Fibroblast of the conjunctiva (primary cell): Measurements from ENCODE around the gene LRIF1.
"Not testable (repeated sequence)": the region's sequence is repeated elsewhere in the genome, so short reads cannot be mapped to it uniquely, and the experiment has no call there.

Experiments used
- DNase-seq: peaks from one replicate; pipeline ENCODE4 v3.0.0-alpha.2; 2010; ENCODE audit warnings: low read depth

The LRIF1 gene

GRCh38 chr1:110963691-110964454 is at the start of gene LRIF1:
TSS of gene LRIF1 (minus strand) at chr1:110963922. CDS start at chr1:110963688, 234 bp downstream.
- peak; percentile 100 for DNase-seq

- DNase-seq: no peak
These were observed 44.3 kb upstream of the LRIF1 start for GRCh38 chr1:111008031-111008430.

DNA sequence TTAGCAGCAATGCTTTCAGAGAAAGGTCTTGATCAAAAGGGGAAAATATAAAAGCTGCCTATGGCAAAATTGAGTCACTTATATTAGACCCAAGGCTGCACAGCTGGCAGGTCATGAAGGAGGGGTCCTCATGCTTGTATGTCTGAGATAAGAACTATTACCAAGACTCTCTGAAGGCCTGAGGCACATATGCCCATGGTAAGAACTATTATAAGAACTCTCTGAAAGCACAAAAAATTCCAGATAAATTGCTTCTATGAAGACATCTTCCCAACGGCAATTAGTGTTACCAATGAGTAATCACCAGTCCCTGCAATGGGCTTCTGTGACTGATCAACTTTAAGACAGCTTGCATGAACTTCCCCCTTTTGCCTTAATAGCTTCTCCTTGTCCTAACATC is 42.8 kb upstream of the LRIF1 start:
- DNase-seq: no peak

DNA sequence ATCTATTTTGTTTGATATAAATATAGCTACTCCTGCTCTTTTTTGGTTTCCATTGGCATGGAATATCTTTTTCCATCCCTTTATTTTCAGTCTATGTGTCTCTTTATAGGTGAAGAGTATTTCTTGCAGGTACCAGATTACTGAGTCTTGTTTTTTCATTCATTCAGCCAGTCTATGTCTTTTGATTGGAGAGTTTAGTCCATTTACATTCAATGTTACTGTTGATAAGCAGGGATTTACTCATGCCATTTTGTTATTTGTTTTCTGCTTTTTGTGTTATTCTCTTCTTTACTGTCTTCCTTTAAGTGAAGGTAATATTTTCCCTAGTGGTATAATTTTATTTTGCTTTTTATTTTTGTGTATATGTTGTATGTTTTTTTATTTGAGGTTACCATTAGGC is 35.9 kb upstream of the LRIF1 start:
- DNase-seq: not testable (repeated sequence)

GRCh38 chr1:110992329-110992728 is 28.6 kb upstream of the LRIF1 start:
- DNase-seq: not testable (repeated sequence)

- not testable (repeated sequence) for DNase-seq
These were observed 27.6 kb upstream of the LRIF1 start for GRCh38 chr1:110991295-110991694.

DNA sequence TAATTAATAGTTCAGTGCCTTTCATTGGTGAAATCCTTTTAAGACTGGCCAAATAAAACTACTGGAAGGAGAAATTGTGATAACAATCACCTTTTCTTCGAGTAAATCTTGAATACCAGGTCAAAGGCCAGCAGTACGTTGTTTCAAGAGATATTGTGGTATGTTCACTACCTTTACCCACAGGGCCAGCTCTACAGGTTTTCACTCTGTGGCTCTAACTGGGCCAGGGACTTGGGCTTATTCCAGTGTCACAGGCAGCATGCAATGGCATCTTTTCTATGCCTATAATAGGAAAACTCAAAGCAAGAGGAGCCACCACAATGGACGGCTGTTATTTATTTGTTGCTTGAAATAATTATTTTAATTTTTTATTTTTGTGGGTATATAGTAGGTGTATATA is 26.8 kb upstream of the LRIF1 start:
- no peak for DNase-seq

- DNase-seq: no peak
These were observed 22.7 kb upstream of the LRIF1 start for GRCh38 chr1:110986407-110986891.

- DNase-seq: no peak
These were observed 18.6 kb upstream of the LRIF1 start for GRCh38 chr1:110982320-110982719.

GRCh38 chr1:110979154-110979553 is 15.4 kb upstream of the LRIF1 start:
- no peak for DNase-seq

DNA sequence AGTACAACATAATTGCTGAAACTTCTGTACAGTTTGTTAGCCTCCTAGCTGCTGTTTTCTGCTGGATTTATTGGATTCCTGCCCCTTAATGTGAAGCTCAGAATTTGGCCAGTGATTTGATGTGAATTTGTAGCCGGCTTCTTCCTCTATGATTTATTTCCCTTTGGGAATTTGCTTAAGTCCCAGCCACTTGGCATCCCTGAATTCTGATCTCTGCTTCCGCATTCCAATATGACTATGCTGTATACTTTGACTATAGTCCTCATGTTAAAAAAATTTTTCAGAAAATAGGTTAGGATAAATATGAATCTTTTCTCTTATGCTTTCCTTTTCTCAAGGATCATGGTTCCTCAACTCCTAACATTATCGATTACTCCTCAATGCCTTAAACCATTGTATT is 12.4 kb upstream of the LRIF1 start:
- DNase-seq: no peak

DNA sequence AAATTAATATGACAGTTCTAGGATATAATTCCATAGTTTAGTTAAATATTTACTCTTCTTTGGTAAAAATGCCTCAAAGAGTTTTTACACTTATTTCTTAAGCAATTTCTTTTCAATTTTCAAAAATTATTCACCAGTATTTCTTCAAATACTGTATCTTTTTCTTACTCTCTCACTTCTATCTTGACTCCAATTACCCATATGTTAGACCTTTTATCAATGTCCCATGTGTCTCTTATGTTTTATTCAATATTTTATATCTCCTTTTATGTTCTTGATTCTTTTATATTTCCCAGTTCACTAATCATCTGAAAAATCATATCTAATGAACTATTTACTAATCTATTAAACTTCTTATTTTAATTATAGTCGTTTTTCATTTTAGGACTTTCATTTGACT is 11.5 kb upstream of the LRIF1 start:
- DNase-seq: no peak

DNA sequence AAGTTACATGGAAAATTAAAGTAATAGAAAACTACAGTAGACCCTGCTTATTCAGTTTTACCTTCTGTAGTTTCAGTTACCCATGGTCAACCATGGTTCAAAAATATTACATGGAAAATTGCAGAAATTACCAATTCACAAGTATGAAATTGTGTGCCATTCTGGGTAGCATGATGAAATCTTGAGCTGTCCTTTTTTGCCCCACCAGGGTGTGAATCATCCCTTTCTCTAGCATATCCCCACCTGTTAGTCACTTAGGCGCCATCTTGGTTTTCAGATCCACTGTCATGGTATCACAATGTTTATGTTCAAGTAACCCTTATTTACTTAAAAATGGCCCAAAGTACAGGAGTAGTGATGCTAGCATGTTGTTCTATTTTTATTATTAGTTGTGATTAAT is 3.5 kb upstream of the LRIF1 start:
- DNase-seq: no peak

DNA sequence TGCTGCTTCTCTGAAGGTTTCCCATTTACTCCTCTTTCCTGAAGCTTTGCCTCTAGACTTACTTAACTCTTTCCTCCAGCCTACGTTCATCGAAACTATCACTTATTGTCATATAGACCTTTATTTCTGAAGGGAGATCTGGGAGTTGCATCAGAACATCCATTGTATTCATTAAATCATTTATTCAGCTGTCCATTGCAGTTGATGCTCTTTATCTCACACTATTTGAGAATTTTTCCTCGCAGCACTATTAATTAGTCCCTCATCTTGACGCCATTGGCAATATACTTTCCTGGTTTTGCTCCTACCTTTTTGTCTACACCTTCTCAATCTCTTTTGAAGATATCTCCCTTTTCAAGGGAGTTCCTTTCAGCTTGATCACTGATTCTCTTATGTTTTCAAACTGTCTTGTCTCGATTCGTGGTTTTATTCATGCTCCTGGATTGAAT is 757 bp upstream of the LRIF1 start:
- no peak for DNase-seq

DNA sequence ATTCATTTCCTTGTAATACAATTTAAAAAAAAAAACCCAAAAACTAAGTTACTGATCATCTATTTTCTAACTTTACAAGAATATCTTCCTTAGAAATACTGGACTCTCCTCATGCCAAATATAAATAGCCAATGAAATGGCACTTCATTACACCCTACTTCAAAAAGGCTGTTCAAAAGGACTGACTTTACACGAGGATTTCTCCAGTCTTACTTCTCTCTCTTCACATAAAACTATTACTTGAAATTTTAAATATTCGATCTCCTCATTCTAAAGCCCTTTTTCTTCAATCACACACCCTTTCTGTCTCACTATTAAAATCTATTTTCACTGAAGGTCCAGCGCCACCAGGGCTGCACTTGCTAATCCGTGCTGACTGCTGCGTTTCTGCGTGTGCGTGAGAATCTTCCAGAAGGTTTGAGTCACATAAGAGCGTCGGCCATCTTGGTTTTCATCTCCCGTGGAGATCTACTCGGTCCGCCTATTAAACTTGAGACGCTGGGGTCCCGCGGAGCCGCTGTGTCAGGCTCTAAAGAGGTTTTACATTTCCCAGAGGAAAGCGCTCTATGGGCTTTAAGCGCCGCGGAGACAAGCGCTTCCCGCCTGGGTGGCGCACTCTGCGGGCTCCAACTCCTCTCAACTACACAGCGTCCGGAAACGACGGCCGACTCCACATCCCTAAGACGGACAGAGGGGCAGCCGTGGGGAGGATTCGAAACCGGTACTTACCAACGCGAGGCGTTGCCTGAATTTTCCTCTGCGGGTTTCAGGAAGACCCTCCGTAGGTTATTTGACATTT is 631 bp downstream of the LRIF1 start:
- peak; percentile 74 for DNase-seq

DNA sequence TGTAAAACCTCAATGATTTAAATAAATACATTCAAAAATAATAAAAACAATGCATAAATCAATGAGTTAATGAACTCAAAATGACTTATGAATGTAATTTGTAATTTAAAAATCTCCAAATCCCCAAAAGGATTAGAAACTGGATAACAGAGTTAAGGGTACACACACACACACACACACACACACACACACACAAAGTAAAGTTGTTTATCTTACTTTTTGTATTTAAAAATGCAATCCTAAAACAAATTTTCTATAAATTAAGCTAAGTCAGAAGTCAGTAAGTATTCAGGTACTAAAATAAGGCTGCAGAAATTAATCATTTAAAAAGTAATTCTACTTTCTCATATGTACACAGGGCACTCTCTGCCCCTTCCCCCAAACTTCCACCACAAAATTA is 1.8 kb downstream of the LRIF1 start:
- DNase-seq: no peak

GRCh38 chr1:110960777-110961420 is 2.8 kb downstream of the LRIF1 start:
- no peak for DNase-seq

DNA sequence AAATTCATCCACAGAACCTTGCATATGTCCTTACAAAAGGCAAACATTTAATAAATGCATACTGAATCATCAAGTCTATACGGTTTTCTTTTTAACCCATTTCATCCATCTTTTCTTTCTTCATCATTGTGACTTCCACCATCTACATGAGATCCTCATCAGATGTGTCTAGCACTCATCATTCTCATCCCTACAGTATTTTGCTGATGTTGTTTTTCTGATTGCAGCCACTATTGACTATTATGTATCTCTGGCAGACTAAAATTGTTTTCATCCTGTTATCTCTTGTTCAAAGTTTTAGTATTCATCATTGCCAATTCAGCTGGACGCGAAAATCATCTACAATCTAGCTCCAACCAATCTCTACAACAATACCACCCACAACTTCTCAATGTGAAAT is 5.9 kb downstream of the LRIF1 start:
- DNase-seq: no peak

DNA sequence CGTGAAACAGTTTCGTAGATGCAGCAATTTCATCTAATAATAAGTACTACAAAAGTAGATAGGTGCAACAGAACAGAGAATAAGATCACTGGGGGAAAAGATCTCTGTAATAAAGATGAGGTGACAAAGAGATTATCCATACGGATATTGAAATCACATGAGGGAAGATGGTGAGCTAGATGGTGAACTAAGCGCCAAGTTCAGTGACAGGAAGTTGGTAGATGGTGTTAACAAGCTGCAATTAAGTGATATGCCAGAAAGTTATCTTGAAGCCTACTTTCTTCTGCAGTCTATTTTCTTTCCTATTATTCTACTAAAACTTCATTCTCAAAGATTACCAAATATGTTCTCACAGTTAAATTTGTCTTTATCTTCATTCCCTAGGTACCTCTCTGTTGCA is 7.1 kb downstream of the LRIF1 start:
- DNase-seq: no peak

DNA sequence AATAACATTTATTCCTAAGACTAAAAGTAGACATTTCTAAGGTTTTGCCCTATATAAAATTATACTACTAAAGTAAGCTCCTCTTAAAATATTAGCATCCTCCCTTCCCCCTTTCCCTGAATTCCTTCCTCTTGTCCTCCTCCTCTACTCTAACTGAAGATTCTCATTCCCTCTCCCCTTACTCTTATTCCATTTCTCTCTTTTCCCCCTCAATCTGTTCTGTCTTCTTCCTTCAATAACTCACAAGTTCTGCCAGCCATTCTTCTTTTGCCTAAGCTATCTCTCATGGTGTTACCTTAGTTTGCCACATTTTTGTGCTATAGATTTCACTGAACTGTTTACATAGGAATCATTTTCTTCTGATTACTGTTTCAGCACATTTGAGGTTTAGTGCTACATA is 10.7 kb downstream of the LRIF1 start:
- no peak for DNase-seq

GRCh38 chr1:110952031-110952430 is 11.7 kb downstream of the LRIF1 start:
- DNase-seq: no peak

- DNase-seq: no peak
These were observed 12.6 kb downstream of the LRIF1 start for GRCh38 chr1:110951161-110951560.
